Dermis blood vessel endothelial cell (primary cell): Measurements from ENCODE around the gene CDCA8. TPM values are rescaled to one million over a fixed set of nuclear protein-coding genes. Genes with fewer than 3 reads are reported as not detected.
A peak's percentile ranks its signal among the peaks of the same experiment; 100 is the strongest.
"Not testable (repeated sequence)": the region's sequence is repeated elsewhere in the genome, so short reads cannot be mapped to it uniquely, and the experiment has no call there.

ENCODE experiments used
- DNase-seq: peaks from one replicate; pipeline ENCODE4 v3.0.0; 2010
- total RNA-seq: library from RNA; depleted of rRNA; stranded (reverse); fragments of >200 nt; gene quantifications from 2 replicates; pipeline ENCODE4 v1.2.3, GENCODE V29; 2014

CDCA8 gene
- total RNA-seq, 1 donor from 2014 or later, result 3.7 TPM

DNA sequence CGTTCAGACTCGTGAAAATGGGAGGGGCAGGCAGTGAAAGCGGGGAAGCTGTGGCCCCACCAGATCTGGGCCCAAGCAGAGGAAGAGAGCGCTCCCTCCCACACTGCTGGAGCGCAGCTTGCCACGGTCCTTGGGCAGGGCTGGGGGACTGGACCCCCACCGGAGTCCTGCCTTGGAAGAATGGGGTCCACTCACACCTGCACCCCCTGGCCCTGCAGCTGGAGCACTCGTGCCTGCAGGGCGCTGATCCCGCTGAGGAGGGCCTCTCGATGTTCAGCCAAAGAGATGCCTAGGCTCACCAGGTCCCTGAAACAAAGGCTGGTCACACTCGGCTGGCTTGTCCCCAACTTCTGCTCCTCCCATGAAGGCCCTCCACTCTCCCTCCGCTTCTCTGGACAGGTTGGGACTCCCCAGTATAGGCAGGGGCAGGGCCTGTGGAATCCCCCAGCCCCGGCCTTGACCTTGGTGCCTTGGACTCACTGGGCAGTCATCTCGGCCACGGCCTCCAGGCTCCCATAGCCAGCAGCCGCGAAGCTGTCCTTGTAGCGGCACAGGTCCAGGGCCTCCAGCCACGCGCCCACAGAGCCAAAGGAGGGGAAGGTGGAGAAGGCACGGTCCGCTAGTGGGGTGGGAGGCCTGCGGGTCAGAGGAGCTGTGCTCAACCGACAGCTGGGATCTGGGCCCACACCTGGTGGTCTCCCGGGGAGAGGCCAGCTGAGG lies 26.0 kb downstream of the CDCA8 start:
- no peak for DNase-seq

- DNase-seq, result no peak
Observed at GRCh38 chr1:37718901-37719571, 26.7 kb downstream of the CDCA8 start.

GRCh38 chr1:37719572-37720195 lies 27.4 kb downstream of the CDCA8 start:
- DNase-seq, result no peak

- no peak for DNase-seq
Observed at GRCh38 chr1:37720231-37721130, 28.2 kb downstream of the CDCA8 start.

DNA sequence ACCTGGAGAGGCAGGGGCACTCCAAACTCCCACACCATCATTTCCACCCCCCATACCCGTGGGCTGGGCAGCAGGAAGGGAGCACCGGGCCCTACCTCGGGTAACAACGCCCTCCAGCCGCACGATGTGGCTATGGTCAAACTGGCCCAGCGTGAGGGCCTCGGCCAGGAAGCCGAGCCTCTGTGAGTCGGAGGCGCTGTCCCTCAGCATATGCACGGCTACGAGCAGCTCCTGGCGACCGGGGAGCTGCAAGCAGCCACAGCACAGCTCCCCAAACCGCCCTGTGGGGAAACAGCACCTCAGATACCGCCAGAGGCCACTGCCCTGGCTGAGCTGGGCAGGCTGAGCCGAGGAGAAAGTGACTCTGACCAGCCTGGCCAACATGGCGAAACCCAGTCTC lies 29.2 kb downstream of the CDCA8 start:
- DNase-seq, result peak; percentile 5

DNA sequence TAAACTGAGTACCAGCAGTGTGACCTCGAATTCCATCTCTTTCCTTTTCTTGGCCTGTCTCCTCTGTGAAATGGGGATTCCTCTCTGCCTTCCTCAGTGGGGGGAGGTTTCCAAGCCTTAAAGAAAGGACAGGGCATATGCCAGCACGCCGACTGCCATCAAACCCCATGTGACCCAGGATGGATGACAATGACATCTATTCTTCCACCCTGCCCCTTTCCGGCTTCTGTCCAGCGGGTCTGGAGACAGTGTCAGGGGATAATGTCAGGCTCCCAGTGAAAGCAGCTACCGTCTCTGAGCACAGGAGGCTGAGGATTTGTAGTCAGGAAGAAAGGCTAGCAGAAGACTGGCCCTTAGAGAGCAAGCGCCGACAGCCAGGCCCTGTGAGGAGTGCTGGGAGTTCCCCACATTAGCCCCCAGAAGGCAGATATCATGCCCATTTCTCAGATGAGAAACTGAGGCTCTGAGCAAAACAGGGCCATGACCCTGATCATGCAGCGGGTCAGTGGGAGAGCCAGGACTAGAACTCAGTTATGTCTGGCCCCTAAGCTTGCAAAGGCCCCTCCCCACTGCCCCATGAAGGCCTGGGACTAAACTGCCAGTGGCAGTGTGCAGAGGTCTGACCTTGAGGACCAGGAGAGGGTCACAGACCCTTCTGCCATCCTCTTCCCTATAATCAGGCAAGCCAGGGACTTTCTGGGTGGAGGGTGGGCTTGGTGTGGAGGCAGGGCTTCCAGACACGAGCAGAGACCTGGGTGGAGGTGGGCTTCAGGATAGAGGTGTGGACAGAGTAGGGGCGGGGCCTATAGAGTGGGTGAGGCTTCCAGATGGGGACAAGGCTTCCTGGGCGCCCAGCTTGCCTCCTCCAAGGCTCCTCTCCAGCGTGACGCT lies 30.1 kb downstream of the CDCA8 start:
- no peak for DNase-seq

- no peak for DNase-seq
Observed at GRCh38 chr1:37723072-37723389, 30.7 kb downstream of the CDCA8 start.

- DNase-seq, result no peak
Observed at GRCh38 chr1:37723390-37724078, 31.2 kb downstream of the CDCA8 start.

GRCh38 chr1:37724575-37724974 lies 32.3 kb downstream of the CDCA8 start:
- DNase-seq, result no peak

GRCh38 chr1:37725851-37726613 lies 33.7 kb downstream of the CDCA8 start:
- DNase-seq, result no peak

DNA sequence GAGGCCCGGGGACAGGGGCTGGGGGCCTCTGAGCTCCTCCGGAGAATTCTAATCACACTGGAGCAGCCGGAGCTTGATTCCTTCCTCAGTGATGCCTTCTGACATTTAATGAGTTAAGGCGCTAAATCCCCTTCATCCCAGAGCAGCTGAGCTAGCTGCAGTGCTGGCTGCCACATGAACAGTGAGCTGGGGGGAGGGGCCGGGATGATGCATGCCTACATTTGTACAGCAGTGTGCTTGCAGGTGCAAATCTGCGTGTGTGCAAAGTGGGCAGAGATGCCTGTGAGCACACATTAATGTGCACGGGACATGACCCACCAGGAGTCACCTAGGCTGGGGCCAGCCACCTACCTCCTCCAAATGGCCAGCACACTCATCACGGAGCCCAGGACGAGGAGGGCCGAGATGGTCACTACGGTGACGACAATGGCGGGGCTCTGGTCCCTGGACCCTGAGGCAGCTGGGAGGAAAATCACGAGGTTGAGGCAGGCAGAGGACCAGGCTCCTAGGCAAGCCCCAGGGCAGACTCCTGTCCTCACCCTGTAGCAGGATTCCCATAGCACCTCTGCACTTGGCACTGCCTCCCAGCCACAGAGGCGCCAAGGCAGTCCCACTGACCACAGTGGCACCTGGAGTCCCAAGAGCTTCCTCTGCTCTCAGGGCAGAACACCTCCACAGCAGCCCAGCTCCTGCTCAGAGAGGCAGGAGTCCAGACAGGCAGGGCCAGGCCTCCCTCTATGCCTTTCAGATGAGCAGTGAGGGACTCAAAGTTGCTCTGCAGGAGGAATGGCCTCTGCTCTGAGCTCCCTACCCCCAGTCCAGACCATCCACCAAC lies 34.7 kb downstream of the CDCA8 start:
- no peak for DNase-seq

- no peak for DNase-seq
Observed at GRCh38 chr1:37728416-37728815, 36.1 kb downstream of the CDCA8 start.

- DNase-seq, result no peak
Observed at GRCh38 chr1:37730376-37730775, 38.1 kb downstream of the CDCA8 start.

- no peak for DNase-seq
Observed at GRCh38 chr1:37731312-37732019, 39.1 kb downstream of the CDCA8 start.

- no peak for DNase-seq
Observed at GRCh38 chr1:37732111-37732780, 39.9 kb downstream of the CDCA8 start.

GRCh38 chr1:37734629-37735591 lies 42.6 kb downstream of the CDCA8 start:
- DNase-seq, result no peak

DNA sequence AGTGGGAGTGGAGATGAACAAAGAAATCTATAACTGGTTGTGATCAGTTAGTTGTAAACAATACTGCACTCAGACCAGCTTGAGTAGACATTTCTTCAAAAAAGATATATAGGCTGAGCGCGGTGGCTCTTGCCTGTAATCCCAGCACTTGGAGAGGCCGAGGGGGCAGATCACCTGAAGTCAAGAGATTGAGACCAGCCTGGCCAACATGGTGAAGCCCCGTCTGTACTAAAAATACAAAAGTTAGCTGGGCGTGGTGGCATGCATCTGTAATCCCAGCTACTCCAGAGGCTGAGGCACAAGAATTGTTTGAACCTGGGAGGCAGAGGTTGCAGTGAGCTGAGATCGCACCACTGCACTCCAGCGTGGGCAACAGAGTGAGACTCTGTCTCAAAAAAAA lies 45.7 kb downstream of the CDCA8 start:
- not testable (repeated sequence) for DNase-seq
